ENCODE data around the gene PPFIA4. TPM values are rescaled to one million over a fixed set of nuclear protein-coding genes. Genes with fewer than 3 reads are reported as not detected.

Gene PPFIA4
- total and polyA plus RNA-seq, 2 donors (not counting 3 experiments of a cell fraction or from before 2014, with no cell fraction given) = 0.17 to 0.22 TPM

DNA sequence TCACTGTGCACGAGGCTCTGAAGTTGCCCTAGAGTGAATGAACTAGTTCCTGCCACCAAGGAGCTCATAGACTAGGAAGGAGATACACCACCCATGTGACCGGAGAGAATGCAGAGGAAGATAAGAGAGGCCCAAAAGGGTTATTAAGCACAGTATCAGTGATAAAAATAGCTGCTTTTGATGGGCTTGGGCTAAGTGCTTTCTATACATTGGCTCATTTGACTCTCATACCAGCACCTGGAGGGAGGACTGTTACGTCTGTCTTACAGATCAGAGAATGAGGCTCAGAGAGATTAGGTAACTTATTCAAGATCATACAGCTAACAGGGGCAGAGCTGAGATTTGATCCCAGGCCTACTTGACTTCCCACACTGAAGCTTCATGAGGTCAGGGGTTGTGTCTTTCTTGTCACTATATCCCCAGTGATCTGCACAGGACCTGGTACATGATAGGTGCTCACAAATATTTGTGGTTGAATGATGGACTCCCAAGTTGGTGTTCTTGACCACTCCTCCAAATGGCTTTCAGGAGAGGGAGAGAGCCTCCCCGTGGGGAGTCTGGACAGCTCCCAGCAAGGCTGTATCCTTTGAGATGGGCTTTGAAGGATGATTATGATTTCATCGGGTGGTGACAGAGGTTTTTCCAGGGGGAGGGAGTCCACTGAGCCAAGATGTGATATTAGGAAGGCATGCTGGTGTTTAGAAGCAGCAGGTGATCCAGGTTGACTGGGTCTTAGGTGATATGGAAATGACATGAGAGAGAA lies 14.4 kb downstream of the PPFIA4 start:
- Histone ChIP-seq H3K9ac (replicated peaks; ENCODE audit: extremely low read depth, insufficient read depth, low read length) (no peak overlapping the region), H4K20me1 (replicated peaks; ENCODE audit: control insufficient read depth, extremely low read depth, insufficient read depth, low read length) (no peaks in the 10 kb centered on the region), H3K36me3 (ENCODE audit: control insufficient read depth in 2 of 2, extremely low read depth in 1 of 2, insufficient read depth in 2 of 2, low read length in 2 of 2) (no peaks in the 10 kb centered on the region), H3K27me3 (ENCODE audit: control insufficient read depth in 2 of 2, insufficient read depth in 2 of 2, low read length in 2 of 2) (peaks cover 0 to 16% of the 10 kb centered on the region in 2 experiments), H3K27ac (ENCODE audit: insufficient read depth, low read depth, low read length) (no peak overlapping the region), H3K9me3 (replicated peaks; ENCODE audit: control insufficient read depth, insufficient read depth, low read length) (no peaks in the 10 kb centered on the region), H3K4me2 (ENCODE audit: insufficient read depth, low read length) (no peak overlapping the region), H3K4me1 (ENCODE audit: control insufficient read depth, extremely low read depth, insufficient read depth, low read length) (no peaks in the 10 kb centered on the region), H3K4me3 (replicated peaks in 1 of 3; ENCODE audit: insufficient read depth in 1 of 3, low read depth in 1 of 3, low read length in 3 of 3) (no peak overlapping the region), H3K9me1 (replicated peaks; ENCODE audit: control insufficient read depth, extremely low read depth, insufficient read depth, low read length) (no peaks in the 10 kb centered on the region), H3K79me2 (ENCODE audit: control insufficient read depth, insufficient read depth, low read length) (no peaks in the 10 kb centered on the region), H2AFZ (ENCODE audit: low read depth, low read length) (no peak overlapping the region)
- dilution Hi-C loops (cut with MboI; ENCODE audit: extremely low pct_ligation_motif_present, low sequenced_read_pairs) = no loop called here
- FAIRE-seq (no peak), DNase-seq (ENCODE audit: low read depth, low spot score) (no peak)
- intact Hi-C loops (cut with micrococcal nuclease) = no loop called here
- BruUV-seq (replicated peaks) = no TSS peak
- TF ChIP-seq GATA2 (IDR thresholded peaks at IDR 0.05; ENCODE audit: insufficient read depth, insufficient read length, low read depth, low read length) = no peak
- TF ChIP-seq JUN (IDR thresholded peaks at IDR 0.05; ENCODE audit: borderline replicate concordance, insufficient read depth, insufficient read length, low read depth) = no peak
- TF ChIP-seq MYC (IDR thresholded peaks at IDR 0.05; ENCODE audit: low read depth, low read length) = no peak
- TF ChIP-seq, protein P1, sequence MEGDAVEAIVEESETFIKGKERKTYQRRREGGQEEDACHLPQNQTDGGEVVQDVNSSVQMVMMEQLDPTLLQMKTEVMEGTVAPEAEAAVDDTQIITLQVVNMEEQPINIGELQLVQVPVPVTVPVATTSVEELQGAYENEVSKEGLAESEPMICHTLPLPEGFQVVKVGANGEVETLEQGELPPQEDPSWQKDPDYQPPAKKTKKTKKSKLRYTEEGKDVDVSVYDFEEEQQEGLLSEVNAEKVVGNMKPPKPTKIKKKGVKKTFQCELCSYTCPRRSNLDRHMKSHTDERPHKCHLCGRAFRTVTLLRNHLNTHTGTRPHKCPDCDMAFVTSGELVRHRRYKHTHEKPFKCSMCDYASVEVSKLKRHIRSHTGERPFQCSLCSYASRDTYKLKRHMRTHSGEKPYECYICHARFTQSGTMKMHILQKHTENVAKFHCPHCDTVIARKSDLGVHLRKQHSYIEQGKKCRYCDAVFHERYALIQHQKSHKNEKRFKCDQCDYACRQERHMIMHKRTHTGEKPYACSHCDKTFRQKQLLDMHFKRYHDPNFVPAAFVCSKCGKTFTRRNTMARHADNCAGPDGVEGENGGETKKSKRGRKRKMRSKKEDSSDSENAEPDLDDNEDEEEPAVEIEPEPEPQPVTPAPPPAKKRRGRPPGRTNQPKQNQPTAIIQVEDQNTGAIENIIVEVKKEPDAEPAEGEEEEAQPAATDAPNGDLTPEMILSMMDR (IDR thresholded peaks at IDR 0.05; ENCODE audit: extremely low read depth in 1 of 2, insufficient read depth in 1 of 2, low read depth in 1 of 2, low read length in 2 of 2) = no peak
- no peak for TF ChIP-seq POLR2A (IDR thresholded peaks at IDR 0.05; ENCODE audit: low read depth, low read length)
- no peak for TF ChIP-seq POLR2AphosphoS5 (IDR thresholded peaks at IDR 0.05; ENCODE audit: insufficient read depth, low read depth, low read length)
- TF ChIP-seq EZH2 (IDR thresholded peaks at IDR 0.05; ENCODE audit: borderline replicate concordance, low read depth, low read length, severe bottlenecking) = no peak
- TF ChIP-seq, protein P2, sequence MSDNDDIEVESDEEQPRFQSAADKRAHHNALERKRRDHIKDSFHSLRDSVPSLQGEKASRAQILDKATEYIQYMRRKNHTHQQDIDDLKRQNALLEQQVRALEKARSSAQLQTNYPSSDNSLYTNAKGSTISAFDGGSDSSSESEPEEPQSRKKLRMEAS (IDR thresholded peaks at IDR 0.05; ENCODE audit: insufficient read depth, insufficient read length) = no peak
- TF ChIP-seq FOS (IDR thresholded peaks at IDR 0.05; ENCODE audit: borderline replicate concordance, insufficient read depth, low read length) = no peak
- CTCF ChIA-PET = interaction anchor here (1.0 to 7.3 kb wide), 27 partner anchors 10 to 304 kb away, joined by 3 to 363 read pairs (median 8); partner anchors contain the start of gene PPFIA4
- POLR2A ChIA-PET = no interaction called here

All from endothelial cell of umbilical vein (primary cell).